ENCODE results near the gene CELF4.
"Not testable (repeated sequence)": the region's sequence is repeated elsewhere in the genome, so short reads cannot be mapped to it uniquely, and the experiment has no call there.

Gene CELF4

GRCh38 chr18:37385846-37386778 is 179.5 kb downstream of the CELF4 start:
- no peak for DNase-seq

- DNase-seq = no peak
Observed at GRCh38 chr18:37383846-37384595, 181.6 kb downstream of the CELF4 start.

GRCh38 chr18:37383036-37383785 is 182.4 kb downstream of the CELF4 start:
- DNase-seq = no peak

- no peak for DNase-seq
Observed at GRCh38 chr18:37381554-37381953, 184.0 kb downstream of the CELF4 start.

GRCh38 chr18:37380546-37381110 is 185.0 kb downstream of the CELF4 start:
- DNase-seq = no peak

GRCh38 chr18:37378336-37379010 is 187.1 kb downstream of the CELF4 start:
- DNase-seq = no peak

- DNase-seq = no peak
Observed at GRCh38 chr18:37375181-37375580, 190.4 kb downstream of the CELF4 start.

GRCh38 chr18:37368110-37368954 is 197.3 kb downstream of the CELF4 start:
- DNase-seq = no peak

GRCh38 chr18:37364237-37364636 is 201.4 kb downstream of the CELF4 start:
- DNase-seq = no peak

GRCh38 chr18:37362158-37362890 is 203.3 kb downstream of the CELF4 start:
- DNase-seq = no peak

GRCh38 chr18:37361335-37362157 is 204.1 kb downstream of the CELF4 start:
- no peak for DNase-seq

GRCh38 chr18:37358061-37358460 is 207.5 kb downstream of the CELF4 start:
- DNase-seq = not testable (repeated sequence)

GRCh38 chr18:37355772-37356171 is 209.8 kb downstream of the CELF4 start:
- DNase-seq = no peak

GRCh38 chr18:37351110-37351509 is 214.5 kb downstream of the CELF4 start:
- DNase-seq = no peak

GRCh38 chr18:37348729-37349128 is 216.9 kb downstream of the CELF4 start:
- DNase-seq = no peak

- DNase-seq = no peak
Observed at GRCh38 chr18:37346048-37346447, 219.6 kb downstream of the CELF4 start.

- DNase-seq = no peak
Observed at GRCh38 chr18:37343542-37343851, 222.1 kb downstream of the CELF4 start.

- DNase-seq = no peak
Observed at GRCh38 chr18:37341473-37342086, 224.0 kb downstream of the CELF4 start.

GRCh38 chr18:37341016-37341415 is 224.6 kb downstream of the CELF4 start:
- DNase-seq = no peak
